ENCODE results near the gene BDKRB2.

- TF ChIP-seq, protein P1, sequence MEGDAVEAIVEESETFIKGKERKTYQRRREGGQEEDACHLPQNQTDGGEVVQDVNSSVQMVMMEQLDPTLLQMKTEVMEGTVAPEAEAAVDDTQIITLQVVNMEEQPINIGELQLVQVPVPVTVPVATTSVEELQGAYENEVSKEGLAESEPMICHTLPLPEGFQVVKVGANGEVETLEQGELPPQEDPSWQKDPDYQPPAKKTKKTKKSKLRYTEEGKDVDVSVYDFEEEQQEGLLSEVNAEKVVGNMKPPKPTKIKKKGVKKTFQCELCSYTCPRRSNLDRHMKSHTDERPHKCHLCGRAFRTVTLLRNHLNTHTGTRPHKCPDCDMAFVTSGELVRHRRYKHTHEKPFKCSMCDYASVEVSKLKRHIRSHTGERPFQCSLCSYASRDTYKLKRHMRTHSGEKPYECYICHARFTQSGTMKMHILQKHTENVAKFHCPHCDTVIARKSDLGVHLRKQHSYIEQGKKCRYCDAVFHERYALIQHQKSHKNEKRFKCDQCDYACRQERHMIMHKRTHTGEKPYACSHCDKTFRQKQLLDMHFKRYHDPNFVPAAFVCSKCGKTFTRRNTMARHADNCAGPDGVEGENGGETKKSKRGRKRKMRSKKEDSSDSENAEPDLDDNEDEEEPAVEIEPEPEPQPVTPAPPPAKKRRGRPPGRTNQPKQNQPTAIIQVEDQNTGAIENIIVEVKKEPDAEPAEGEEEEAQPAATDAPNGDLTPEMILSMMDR (IDR thresholded peaks at IDR 0.05 in 2 of 3, conservative IDR thresholded peaks at IDR 0.05 in 1 of 3; ENCODE audit: borderline replicate concordance in 1 of 3, insufficient read depth in 1 of 3, low read depth in 2 of 3, low read length in 2 of 3) = no peak
- TF ChIP-seq FOSL1 (IDR thresholded peaks at IDR 0.05; ENCODE audit: low read depth) (no peak), RAD21 (IDR thresholded peaks at IDR 0.05; ENCODE audit: low read depth) (no peak), POLR2A (IDR thresholded peaks at IDR 0.05; ENCODE audit: borderline replicate concordance, extremely low read depth, insufficient read depth, insufficient read length) (no peak), EZH2 (IDR thresholded peaks at IDR 0.05) (no peak), MAX (IDR thresholded peaks at IDR 0.05) (no peak), ZNF274 (IDR thresholded peaks at IDR 0.05; ENCODE audit: low read depth, low read length) (no peak)
- TF ChIP-seq, protein P2, sequence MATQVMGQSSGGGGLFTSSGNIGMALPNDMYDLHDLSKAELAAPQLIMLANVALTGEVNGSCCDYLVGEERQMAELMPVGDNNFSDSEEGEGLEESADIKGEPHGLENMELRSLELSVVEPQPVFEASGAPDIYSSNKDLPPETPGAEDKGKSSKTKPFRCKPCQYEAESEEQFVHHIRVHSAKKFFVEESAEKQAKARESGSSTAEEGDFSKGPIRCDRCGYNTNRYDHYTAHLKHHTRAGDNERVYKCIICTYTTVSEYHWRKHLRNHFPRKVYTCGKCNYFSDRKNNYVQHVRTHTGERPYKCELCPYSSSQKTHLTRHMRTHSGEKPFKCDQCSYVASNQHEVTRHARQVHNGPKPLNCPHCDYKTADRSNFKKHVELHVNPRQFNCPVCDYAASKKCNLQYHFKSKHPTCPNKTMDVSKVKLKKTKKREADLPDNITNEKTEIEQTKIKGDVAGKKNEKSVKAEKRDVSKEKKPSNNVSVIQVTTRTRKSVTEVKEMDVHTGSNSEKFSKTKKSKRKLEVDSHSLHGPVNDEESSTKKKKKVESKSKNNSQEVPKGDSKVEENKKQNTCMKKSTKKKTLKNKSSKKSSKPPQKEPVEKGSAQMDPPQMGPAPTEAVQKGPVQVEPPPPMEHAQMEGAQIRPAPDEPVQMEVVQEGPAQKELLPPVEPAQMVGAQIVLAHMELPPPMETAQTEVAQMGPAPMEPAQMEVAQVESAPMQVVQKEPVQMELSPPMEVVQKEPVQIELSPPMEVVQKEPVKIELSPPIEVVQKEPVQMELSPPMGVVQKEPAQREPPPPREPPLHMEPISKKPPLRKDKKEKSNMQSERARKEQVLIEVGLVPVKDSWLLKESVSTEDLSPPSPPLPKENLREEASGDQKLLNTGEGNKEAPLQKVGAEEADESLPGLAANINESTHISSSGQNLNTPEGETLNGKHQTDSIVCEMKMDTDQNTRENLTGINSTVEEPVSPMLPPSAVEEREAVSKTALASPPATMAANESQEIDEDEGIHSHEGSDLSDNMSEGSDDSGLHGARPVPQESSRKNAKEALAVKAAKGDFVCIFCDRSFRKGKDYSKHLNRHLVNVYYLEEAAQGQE (IDR thresholded peaks at IDR 0.05; ENCODE audit: low read depth) = no peak
Observed at GRCh38 chr14:96162741-96163140, 41.9 kb upstream of the BDKRB2 start.

Measured in HCT116 (cell line).